HG02970 (cell line): ENCODE results near the gene KCND2.
"Not testable (repeated sequence)": the region's sequence is repeated elsewhere in the genome, so short reads cannot be mapped to it uniquely, and the experiment has no call there.

ENCODE experiments used
- ATAC-seq: cut with Tn5 transposase; IDR thresholded peaks from one replicate; pipeline ENCODE4 v1.9.1; 2021; ENCODE audit warnings: mild to moderate bottlenecking, moderate library complexity, moderate number of reproducible peaks; ENCODE audit not compliant: unreplicated experiment, low FRiP score

KCND2 gene

DNA sequence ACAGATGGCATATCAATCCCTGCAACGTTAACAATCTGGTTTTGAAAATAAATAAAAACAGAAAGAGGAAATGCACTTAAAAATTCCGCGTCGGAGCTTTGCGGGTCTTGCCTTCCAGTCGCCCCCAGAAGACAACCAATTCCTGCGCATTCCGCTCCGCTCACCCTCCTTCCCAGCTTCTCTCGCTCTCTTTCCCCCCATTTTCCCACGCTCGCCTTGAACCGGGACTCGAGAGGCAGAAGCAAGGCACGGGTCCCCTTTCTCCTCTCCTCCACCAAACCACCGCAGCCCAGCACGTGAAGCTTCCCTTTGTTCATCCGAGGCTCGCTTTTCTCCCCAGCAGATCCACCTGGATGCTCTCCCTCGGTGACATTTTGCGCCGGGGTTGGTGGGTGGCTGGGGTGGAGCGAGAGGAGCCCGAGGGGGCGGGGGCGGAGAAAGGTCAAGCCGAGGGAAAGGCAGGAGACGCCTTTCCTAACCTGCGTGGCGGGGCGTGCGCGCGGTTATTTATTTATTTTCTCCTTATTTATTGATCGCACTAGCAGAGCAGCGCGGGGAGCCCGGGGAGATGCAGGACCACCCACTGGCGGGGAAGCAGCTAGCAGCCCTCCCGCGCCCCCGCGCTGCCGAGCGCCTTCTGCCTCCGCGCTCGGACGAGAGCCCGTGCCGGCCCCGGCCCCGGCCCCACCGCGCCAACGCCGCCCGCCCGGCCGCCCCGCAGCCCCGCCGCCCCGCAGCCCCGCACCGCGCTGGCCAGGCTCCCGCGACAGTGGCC is at the start of gene KCND2:
Gene KCND2 (plus strand): TSS at position 475 of the 775 bp plus-strand sequence.
- peak; percentile 31 for ATAC-seq

DNA sequence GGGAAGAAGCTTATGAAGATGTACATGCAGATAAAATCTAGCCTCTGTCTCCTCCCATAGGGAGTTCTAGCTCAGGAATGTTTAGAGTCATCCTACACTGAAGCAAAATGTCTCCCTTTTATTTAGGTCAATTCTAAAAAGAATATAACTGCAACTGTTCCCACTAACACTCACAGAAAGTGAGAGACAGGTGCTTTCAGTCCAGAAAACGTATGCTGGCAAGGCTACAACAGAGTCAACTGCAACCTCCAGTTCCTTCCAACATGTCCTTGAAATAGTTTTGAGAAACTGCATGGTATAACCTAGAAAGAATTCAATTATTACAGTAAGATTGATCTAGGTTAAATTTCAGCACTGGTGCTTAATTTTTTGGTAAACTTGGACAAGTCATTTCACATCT is 46.8 kb upstream of the KCND2 start:
- no peak for ATAC-seq

DNA sequence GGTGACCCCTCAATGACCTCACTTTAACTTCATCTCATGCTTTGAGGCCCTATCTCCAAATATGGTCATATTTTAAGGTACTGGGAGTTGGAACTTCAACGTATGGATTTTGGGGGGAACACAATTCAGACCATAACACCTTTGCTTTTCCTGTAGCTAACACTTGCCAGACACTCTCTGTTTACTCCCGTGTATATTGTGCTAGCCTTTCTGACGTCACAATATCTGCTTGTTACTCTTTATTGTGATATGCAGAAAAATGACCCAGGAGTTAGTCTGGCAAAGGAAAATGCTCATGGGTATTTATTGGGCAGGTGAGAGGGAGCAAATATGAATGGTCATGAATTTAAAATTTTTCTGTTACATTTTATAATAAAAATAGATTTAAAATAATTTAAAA is 45.7 kb upstream of the KCND2 start:
- no peak for ATAC-seq

DNA sequence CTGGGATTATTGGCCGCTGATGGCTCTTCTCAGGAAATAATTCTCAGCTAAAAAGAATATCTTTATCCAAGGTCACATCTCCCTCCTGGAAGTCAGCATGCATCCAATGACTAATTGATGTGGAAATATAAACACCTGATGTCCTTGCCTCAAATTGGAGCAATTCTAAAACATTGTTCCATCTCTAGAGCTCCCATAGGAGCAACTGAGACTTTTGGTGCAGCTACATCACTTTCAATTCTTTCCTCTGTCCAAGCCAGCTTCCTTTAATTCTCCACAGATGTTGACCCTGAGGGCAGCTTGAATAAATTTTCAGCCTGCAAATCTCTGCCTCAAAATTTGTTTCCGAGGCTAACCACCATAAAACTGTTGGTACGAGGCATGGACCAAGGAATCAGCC is 43.9 kb upstream of the KCND2 start:
- ATAC-seq = no peak

DNA sequence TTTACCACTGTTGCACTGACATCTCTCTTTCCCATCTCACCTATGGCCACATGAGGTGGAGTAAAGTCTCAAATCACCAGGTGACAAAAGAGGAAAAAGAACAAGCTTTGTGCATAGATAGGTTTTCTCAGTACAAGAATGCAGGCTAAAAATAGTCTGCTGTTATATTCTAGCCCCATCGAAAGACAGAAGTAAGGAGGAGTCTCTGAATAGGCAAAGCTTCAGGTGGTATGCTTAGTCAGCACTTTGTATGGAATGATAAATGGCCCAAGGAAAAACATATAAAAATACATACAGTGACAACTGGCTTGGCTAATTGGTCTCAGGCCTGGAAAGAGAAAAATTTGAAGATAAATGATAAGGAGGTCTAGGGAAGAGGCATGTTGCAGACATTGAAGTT is 39.6 kb upstream of the KCND2 start:
- no peak for ATAC-seq

DNA sequence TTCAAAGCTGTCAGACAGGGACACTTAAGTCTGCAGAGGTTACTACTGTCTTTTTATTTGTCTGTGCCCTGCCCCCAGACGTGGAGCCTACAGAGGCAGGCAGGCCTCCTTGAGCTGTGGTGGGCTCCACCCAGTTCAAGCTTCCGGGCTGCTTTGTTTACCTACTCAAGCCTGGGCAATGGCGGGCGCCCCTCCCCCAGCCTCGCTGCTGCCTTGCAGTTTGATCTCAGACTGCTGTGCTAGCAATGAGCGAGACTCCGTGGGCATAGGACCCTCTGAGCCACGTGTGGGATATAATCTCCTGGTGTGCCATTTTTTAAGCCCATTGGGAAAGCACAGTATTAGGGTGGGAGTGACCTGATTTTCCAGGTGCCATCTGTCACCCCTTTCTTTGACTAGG is 32.6 kb upstream of the KCND2 start:
- ATAC-seq = not testable (repeated sequence)

DNA sequence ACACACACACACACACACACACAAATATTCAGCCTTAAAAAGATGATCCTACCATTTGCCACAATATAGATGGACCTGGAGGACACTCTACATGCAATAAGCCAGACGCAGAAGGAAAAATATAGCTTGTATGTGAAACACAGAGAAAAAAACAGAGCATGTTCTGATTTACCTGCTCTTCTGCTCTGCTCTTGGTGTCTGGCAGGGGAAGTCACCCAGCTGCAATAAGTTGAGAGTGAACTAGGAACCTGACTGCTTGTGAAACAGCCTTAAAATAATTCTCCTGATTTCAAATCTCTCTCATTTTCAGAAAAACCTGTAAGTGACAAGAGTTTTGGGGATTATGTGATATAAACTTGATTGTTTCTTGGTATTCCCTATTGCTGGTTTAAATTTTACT is 31.0 kb upstream of the KCND2 start:
- ATAC-seq = no peak

DNA sequence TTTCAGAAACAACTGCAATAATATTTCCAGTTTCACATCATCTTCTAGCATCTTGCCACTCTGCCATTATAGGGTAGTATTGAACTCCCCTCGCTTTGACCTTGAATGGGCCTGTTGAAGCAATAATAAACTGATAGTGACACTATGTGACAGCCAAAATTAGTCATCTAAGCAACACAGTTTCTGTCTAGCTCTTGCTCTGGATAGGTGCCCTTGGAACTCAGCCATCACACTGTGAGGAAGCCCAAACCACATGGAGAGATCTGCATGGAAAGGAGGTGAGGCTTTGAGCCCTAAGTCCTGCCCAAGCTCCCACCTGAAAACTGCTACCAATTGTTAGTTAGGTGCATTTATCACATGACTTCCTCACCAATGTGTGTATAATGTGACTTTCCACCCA is 18.1 kb upstream of the KCND2 start:
- ATAC-seq = no peak

DNA sequence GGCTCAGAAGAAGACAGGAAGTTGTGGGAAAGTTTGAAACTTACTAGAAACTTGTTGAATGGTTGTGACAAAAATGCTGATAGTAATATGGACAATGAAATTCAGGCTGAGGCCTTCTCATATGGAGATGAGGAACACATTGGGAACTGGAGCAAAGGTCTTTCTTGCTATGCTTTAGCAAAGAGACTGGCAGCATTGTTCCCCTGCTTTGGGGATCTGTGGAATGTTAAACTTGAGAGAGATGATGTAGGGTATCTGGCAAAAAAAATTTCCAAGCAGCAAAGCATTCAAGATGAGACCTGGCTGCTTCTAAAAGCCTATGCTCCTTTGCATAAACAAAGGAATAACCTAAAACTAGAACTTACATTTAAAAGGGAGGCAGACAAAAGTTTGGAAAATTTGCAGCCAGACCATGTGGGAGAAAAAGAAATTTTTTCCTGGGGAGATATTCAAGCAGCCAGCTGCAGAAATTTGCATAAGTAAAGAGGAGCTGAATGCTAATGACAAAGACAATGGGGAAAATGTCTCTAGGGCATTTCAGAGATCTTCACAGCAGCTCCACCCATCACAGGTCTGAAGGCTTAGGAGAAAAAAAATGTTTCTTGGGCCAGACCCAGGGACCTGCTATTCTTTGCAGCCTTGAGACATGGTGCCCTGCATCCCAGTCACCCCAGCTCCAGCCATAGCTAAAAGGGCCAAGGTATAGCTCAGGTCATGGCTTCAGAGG is 16.5 kb upstream of the KCND2 start:
- no peak for ATAC-seq

DNA sequence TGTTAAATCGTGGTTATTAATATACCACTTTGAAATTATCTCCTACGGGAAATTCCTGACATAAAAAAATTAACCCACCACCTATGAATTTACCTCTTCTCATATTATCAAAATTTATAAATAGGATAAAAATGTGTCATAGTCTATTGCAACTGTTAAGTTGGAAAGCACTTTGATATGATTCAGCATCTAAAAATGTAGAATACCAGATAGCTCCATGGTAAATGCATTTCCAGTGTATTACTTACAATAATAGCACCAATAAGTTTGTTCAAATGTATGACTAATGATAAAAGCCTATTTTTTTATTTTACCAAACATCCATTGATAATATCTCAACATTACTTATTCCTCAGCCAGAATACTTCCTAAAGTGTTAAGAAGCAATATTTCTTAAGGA is 13.6 kb upstream of the KCND2 start:
- ATAC-seq = no peak

DNA sequence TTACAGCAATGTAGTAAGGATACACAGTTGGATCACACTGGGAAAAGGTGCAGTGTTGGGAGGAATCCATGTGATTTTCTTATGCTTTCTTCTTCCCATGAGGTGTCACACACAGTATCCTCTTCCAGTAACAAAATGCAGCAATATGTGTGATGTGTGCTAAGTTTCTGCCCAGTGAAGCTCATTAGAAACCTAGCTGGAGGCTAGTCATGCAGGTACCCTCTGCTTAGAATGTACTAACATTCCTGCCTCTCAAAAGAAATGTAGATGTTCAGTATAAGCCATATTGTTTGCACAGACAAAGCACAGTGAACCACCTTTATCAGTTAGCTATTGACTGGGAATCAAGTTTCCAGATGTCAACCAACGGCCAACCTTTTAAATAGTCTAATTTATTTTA is 12.9 kb upstream of the KCND2 start:
- no peak for ATAC-seq

DNA sequence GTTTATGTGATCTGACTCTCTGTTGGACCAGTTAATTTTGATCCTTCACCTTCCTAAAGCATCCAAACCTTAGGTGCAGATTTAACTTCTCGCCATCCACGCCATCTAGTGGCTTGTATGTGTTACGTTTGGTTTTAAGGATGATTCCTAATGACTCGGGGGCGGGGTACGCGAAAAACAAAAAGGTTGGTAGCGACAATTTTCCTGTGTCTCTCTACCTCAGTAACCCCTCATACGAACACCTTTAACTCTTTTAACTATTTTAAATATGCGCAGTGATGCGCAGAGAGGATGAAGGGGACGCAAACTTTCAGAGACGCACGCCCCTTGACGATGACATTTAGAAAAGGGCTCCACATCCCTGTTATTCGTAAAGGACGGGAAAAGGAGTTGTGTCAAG is 714 bp upstream of the KCND2 start:
- ATAC-seq = no peak

DNA sequence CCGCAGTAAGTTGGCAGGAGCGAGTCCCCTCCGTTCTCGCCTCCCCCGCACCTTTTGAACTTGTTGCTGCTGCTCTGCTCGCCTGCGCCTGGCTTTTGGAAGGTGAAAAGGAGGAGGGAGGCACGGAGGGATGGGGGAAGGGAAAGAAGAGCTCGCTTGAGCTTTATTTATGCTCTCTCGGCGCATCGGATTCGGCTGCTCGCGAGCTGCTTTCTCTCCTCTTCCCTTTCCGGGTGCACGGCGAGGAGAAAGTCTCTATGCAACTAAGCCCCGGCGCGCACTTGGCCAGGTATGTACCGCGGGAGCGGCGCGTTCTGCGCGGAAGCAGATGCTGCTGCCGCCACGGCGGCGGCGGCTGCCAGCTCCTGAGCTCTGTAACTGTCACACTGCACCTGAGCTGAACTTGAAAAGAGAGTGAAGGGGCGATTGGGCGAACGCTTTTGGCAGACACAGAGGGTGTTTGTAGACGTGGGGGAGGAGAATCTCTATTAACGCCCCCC is 551 bp downstream of the KCND2 start:
- ATAC-seq = peak; percentile 55

DNA sequence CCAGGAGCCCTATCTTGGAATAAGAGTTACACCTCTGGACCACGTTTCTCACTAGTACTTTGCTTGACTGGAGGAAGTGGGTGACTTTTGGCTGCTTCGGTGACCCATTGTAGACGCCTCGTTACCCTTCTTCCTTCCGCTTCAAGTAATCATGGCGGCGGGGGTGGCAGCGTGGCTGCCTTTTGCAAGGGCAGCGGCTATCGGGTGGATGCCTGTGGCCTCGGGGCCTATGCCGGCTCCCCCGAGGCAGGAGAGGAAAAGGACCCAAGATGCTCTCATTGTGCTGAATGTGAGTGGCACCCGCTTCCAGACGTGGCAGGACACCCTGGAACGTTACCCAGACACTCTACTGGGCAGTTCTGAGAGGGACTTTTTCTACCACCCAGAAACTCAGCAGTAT is 1.5 kb downstream of the KCND2 start:
- ATAC-seq = no peak

DNA sequence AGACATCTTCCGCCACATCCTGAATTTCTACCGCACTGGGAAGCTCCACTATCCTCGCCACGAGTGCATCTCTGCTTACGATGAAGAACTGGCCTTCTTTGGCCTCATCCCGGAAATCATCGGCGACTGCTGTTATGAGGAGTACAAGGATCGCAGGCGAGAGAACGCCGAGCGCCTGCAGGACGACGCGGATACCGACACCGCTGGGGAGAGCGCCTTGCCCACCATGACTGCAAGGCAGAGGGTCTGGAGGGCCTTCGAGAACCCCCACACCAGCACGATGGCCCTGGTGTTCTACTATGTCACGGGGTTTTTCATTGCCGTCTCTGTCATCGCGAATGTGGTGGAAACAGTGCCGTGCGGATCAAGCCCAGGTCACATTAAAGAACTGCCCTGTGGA is 1.9 kb downstream of the KCND2 start:
- no peak for ATAC-seq

DNA sequence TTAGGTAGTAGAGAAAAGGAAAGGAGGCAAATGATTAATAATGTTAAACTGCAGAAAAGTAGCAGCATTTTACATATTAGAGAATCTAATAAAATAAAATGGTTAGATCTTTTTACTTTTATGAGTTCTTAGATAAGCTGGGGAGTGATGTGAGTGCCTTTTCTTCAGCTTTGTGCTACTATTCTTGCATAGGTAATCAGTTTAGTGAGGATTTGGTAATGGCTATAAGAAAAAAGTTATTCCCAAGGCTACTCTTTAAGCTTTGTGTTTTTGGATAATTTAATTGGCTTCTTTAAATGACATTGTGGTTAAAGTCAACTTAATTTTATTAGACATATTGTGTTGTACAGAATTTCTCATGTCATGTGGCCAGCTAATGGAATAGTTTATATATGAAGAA is 3.7 kb downstream of the KCND2 start:
- ATAC-seq = no peak

DNA sequence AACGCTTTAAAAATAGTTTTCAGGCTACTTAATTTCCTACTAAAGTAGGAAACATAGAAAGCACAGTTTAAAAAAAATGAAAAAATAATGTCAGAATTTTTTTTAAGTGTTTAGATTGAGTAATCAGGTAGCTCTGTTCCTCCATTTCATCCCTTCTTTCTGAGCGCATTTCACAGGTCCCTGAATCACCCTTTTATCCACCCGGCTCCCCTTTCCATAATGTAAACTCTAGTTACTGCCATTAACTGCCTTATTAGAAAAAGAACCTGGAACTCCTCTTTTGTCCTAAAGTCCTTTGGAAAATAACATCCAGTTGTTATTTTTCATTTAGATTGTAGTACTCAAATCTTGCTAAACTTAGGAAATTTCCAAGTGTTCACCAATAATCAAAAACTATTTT is 5.8 kb downstream of the KCND2 start:
- ATAC-seq = no peak

DNA sequence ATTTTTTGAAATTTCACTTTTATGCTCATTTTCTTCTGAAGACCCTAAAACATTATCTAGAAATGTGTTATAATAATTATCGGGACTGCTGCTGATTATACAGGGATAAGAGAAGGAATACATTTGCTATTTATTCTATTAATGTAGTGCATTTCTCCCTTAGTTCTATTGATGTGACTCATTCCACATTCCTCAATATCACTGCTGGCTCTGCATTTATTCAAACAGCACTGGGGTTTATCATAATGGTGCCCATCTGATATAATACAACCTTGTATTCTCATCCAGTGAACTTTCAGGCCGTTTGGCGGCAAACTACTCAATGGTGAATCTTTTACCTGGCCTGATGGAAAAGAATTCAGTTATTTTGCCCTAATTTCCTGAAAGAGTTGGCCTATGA is 7.8 kb downstream of the KCND2 start:
- no peak for ATAC-seq

DNA sequence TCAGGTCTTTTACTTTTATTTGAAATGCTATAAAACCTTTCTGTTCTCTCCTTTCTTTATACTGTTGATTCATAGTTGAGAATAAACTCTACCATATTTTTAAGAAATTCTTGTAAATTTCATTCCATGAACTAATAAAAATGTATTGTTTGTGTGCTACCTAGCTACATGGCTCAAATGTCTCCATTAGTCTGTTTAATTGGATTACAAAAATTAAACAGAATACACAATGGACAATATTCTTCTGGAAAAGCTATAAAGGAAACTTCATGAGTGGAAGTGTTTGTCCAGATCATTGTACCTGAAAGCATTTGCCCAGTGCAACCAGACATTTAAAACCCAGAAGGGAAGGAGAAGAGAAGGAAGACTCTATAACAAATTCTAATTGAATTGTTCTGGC is 20.1 kb downstream of the KCND2 start:
- no peak for ATAC-seq

DNA sequence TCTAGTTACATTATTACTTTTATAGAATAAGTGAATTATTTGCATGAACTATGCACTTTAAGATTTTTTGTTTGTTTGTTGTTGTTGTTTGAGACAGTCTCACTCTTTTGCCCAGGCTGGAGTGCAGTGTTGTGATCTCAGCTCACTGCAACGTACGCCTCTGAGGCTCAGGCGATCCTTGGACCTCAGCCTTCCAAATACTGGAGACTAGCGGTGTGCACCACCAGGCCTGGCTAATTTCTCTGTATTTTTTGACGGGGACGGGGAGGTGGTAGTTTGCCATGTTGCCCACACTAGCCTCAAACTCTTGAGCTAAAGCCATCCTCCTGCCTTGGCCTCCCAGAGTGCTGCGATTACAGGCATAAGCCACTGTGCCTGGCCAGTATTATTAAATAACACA is 29.2 kb downstream of the KCND2 start:
- no peak for ATAC-seq

DNA sequence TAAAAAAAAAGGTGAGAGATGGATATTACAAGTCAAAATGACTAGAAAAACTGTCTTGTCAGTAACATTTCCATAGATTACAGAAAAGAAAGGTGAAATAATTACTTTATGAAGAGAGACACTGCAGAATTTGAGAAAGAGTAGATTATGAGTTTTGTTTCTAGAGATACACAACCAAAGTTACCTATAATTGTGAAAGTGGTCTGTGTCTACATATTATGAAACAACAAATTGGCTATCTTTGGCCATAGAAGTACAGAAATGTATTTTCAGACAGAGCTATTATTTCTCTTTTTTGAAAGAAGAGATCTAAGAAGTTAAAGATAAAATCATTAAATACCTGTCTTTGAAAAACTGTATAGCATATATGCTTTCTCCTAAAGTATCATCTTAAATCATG is 30.1 kb downstream of the KCND2 start:
- no peak for ATAC-seq

DNA sequence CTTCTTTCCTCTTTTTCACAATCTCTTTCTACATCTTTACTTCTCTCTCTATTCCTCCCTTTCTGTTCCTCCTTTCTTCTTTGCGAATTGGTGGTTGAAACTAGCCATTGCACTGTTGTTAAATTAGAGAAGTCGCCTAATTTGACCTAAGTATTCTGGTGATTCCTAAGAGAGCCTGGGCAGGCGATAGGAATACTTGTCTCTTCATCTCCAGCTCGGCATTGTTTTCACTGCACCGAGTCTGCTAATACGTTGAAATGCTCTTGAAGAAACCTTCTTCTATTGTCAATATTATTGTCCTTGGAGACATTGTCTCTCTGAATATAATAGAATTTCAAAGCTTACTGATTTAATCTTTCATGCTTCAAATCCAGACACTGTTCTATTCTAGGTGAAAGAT is 31.7 kb downstream of the KCND2 start:
- ATAC-seq = no peak
